ENCODE data around the gene S1PR3. TPM values are rescaled to one million over a fixed set of nuclear protein-coding genes. Genes with fewer than 3 reads are reported as not detected.

S1PR3 gene
- total and polyA plus RNA-seq, 3 donors from 2014 or later: 4.5 to 7.2 (median 7.0) TPM

- Histone ChIP-seq H3K9me3 (no peaks in the 10 kb centered on the region), H3K27ac (no peak overlapping the region), H3K36me3 (ENCODE audit: low read depth, missing control alignments) (no peaks in the 10 kb centered on the region), H3K4me3 (no peak overlapping the region), H3K4me1 (peaks cover 6% of the 10 kb centered on the region), H3K27me3 (no peaks in the 10 kb centered on the region)
- TF ChIP-seq POLR2A (IDR thresholded peaks at IDR 0.05) (no peak), CTCF (IDR thresholded peaks at IDR 0.05) (no peak)
- WGBS, 2 donors: 83 to 91% methylated on average over 5 of the region's 5 CpGs
- intact Hi-C loops (cut with DNase I; ENCODE audit: low total_unique reads): no loop called here
- no peak for DNase-seq
Observed at GRCh38 chr9:89032661-89033060, 41.4 kb downstream of the S1PR3 start.

GRCh38 chr9:89036383-89036782 lies 45.1 kb downstream of the S1PR3 start:
- intact Hi-C loops (cut with DNase I; ENCODE audit: low total_unique reads): no loop called here
- H3K4me1 ChIP-seq: peaks cover 8% of the 10 kb centered on the region
- H3K9me3 ChIP-seq: no peaks in the 10 kb centered on the region
- TF ChIP-seq CTCF (IDR thresholded peaks at IDR 0.05) (no peak), POLR2A (IDR thresholded peaks at IDR 0.05) (no peak)
- no peak for DNase-seq
- no peak overlapping the region for H3K27ac ChIP-seq
- H3K36me3 ChIP-seq (ENCODE audit: low read depth, missing control alignments): no peaks in the 10 kb centered on the region
- H3K4me3 ChIP-seq: no peak overlapping the region
- 68 to 77% methylated on average over 8 of the region's 8 CpGs for WGBS, 2 donors
- H3K27me3 ChIP-seq: no peaks in the 10 kb centered on the region

GRCh38 chr9:89036891-89037290 lies 45.6 kb downstream of the S1PR3 start:
- no peak for DNase-seq
- 73 to 78% methylated on average over 3 of the region's 3 CpGs for WGBS, 2 donors

GRCh38 chr9:89037346-89037745 lies 46.1 kb downstream of the S1PR3 start:
- no peaks in the 10 kb centered on the region for H3K9me3 ChIP-seq
- H3K4me3 ChIP-seq: no peak overlapping the region
- H3K36me3 ChIP-seq (ENCODE audit: low read depth, missing control alignments): no peaks in the 10 kb centered on the region
- WGBS, 2 donors: 51 to 56% methylated on average over 4 of the region's 4 CpGs
- H3K4me1 ChIP-seq: peaks cover 8% of the 10 kb centered on the region
- intact Hi-C loops (cut with DNase I; ENCODE audit: low total_unique reads): no loop called here
- DNase-seq: no peak
- H3K27ac ChIP-seq: no peak overlapping the region
- TF ChIP-seq CTCF (IDR thresholded peaks at IDR 0.05): no peak
- no peak for TF ChIP-seq POLR2A (IDR thresholded peaks at IDR 0.05)
- H3K27me3 ChIP-seq: no peaks in the 10 kb centered on the region

More at GRCh38 chr9:89036891-89037290, 45.6 kb downstream of the S1PR3 start:
- Histone ChIP-seq H3K27ac (no peak overlapping the region), H3K4me3 (no peak overlapping the region), H3K9me3 (no peaks in the 10 kb centered on the region), H3K27me3 (no peaks in the 10 kb centered on the region), H3K36me3 (ENCODE audit: low read depth, missing control alignments) (no peaks in the 10 kb centered on the region), H3K4me1 (peaks cover 8% of the 10 kb centered on the region)
- intact Hi-C loops (cut with DNase I; ENCODE audit: low total_unique reads): no loop called here
- no peak for TF ChIP-seq POLR2A (IDR thresholded peaks at IDR 0.05)
- no peak for TF ChIP-seq CTCF (IDR thresholded peaks at IDR 0.05)

GRCh38 chr9:89037891-89038290 lies 46.6 kb downstream of the S1PR3 start:
- WGBS, 2 donors: 93 to 94% methylated on average over 8 to 9 of the region's 9 CpGs
- Histone ChIP-seq H3K4me1 (peaks cover 8% of the 10 kb centered on the region), H3K9me3 (no peaks in the 10 kb centered on the region), H3K27ac (no peak overlapping the region), H3K4me3 (no peak overlapping the region), H3K36me3 (ENCODE audit: low read depth, missing control alignments) (no peaks in the 10 kb centered on the region), H3K27me3 (no peaks in the 10 kb centered on the region)
- TF ChIP-seq CTCF (IDR thresholded peaks at IDR 0.05) (no peak), POLR2A (IDR thresholded peaks at IDR 0.05) (no peak)
- intact Hi-C loops (cut with DNase I; ENCODE audit: low total_unique reads): no loop called here
- DNase-seq: no peak

Measured in testis (tissue), 3 donors.